HepG2 (cell line): Measurements from ENCODE around the gene CFAP73. TPM values are rescaled to one million over a fixed set of nuclear protein-coding genes. Genes with fewer than 3 reads are reported as not detected.

ENCODE experiments used
- GPN1 ChIP-seq: sonication (generic); formaldehyde crosslinking; IDR thresholded peaks from 2 replicates; pipeline ENCODE4 v1.5.1; 2020; ENCODE audit warnings: missing genetic modification reagents, borderline replicate concordance
- IRF2 ChIP-seq: IDR thresholded peaks from 2 replicates; pipeline ENCODE4 v1.6.1; 2018; ENCODE audit warnings: missing genetic modification reagents, missing compliant biosample characterization
- MXD3 ChIP-seq: IDR thresholded peaks from 2 replicates; pipeline ENCODE4 v1.6.1; 2016; ENCODE audit warnings: mild to moderate bottlenecking, missing biosample characterization, missing genetic modification reagents
- NR1H2 ChIP-seq: sonication (generic); formaldehyde crosslinking; IDR thresholded peaks from 2 replicates; pipeline ENCODE4 v1.8.1; 2022; ENCODE audit warnings: low read depth, missing genetic modification reagents, borderline replicate concordance
- PTBP1 ChIP-seq: fragments of 200-400 bp; formaldehyde crosslinking; IDR thresholded peaks from 2 replicates; pipeline ENCODE4 v1.6.1; 2018; ENCODE audit warnings: low read length, low read depth; ENCODE audit not compliant: poor library complexity, severe bottlenecking
- ZNF124 ChIP-seq: sonication (generic); formaldehyde crosslinking; IDR thresholded peaks from 2 replicates; pipeline ENCODE4 v1.4.0; 2020; ENCODE audit warnings: missing genetic modification reagents
- polyA plus RNA-seq, 8 experiments: library from polyadenylated mRNA; depleted of rRNA in 3 of 8; stranded (reverse) in 7 of 8; unstranded in 1 of 8; fragments of >200 nt; fragmentation: Illumina TruSeq in 4 of 8; extraction: Trizol in 4 of 8; gene quantifications; 2 replicates each; pipeline versions ENCODE4 v1.2.1 to v1.2.3, GENCODE V29; 2011 to 2016; ENCODE audit warnings: low read depth in 4 of 8, missing spikeins in 1 of 8, mixed read lengths in 1 of 8; ENCODE audit not compliant: insufficient read depth in 1 of 8
- total RNA-seq, 5 experiments: library from RNA; depleted of rRNA; stranded (reverse); fragments of >200 nt; fragmentation: Illumina TruSeq; extraction: Trizol; gene quantifications; 2 replicates each; pipeline ENCODE4 v1.2.3, GENCODE V29; 2016; ENCODE audit warnings: low read depth in 1 of 5
- TF ChIP-seq, protein P1 (sequence below): sonication (generic); formaldehyde crosslinking; IDR thresholded peaks from 2 replicates; pipeline ENCODE4 v1.5.0; 2020; ENCODE audit warnings: mild to moderate bottlenecking, missing genetic modification reagents
- TF ChIP-seq, protein P2 (sequence below): IDR thresholded peaks from 2 replicates; pipeline ENCODE4 v1.6.1; 2016; ENCODE audit warnings: missing compliant biosample characterization, missing genetic modification reagents, borderline replicate concordance
- TF ChIP-seq, protein P3 (sequence below): sonication (generic); formaldehyde crosslinking; IDR thresholded peaks from 2 replicates; pipeline ENCODE4 v1.4.0; 2020; ENCODE audit warnings: low read depth, mild to moderate bottlenecking, missing genetic modification reagents
- TF ChIP-seq, protein P4 (sequence below): sonication (generic); formaldehyde crosslinking; conservative IDR thresholded peaks from 2 replicates; pipeline ENCODE4 v1.4.0; 2020; ENCODE audit warnings: mild to moderate bottlenecking, missing genetic modification reagents, moderate library complexity

CFAP73 gene
- total and polyA plus RNA-seq, 2 of the 13 experiments (the other 11 are each of a cell fraction or from before 2014, with no cell fraction given) = not detected

DNA sequence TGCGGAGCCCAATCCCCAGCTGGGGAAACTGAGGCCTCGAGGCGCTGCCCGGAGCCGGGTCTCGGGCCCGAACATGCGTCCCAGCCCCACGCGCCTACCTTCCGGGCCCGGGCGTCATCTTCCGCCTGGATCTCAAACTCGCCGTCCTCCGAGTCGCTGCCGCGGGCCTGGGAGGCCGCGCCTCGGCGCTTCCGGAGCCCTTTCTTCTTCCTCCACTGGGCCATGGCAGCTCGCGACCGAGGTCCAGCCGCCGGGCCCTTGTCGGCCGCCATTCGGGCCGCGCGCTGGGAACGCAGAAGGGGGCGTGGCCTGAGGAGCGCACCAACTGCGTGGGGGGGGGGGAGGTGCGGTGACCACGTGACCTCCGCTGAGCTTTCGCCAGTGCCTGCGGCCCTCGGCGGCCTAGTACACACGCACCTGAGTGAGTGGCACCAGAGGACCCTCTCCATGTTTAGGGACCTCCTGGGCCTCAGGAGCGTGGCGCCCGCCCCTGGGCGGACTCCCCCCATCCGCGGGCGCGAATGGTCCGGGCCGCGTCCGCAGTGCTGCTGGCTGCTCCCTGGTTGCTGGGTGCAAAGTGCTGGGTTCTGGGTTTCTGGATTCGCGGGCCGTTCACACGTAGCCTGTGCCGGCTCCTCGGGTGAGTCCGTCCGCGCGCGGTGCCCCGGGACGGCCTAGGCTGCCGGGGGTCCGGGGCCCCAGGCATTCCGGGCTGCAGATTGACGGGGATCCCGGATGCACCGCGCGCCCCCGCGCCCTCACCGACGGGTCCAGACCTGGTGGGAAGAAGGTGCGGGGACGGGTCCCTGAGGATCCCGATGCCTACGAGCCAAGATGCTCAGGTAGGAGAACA, 35.9 kb downstream of the CFAP73 start, which contains the start of the genes DDX54 and RITA1 (continued):
- TF ChIP-seq, protein P1, sequence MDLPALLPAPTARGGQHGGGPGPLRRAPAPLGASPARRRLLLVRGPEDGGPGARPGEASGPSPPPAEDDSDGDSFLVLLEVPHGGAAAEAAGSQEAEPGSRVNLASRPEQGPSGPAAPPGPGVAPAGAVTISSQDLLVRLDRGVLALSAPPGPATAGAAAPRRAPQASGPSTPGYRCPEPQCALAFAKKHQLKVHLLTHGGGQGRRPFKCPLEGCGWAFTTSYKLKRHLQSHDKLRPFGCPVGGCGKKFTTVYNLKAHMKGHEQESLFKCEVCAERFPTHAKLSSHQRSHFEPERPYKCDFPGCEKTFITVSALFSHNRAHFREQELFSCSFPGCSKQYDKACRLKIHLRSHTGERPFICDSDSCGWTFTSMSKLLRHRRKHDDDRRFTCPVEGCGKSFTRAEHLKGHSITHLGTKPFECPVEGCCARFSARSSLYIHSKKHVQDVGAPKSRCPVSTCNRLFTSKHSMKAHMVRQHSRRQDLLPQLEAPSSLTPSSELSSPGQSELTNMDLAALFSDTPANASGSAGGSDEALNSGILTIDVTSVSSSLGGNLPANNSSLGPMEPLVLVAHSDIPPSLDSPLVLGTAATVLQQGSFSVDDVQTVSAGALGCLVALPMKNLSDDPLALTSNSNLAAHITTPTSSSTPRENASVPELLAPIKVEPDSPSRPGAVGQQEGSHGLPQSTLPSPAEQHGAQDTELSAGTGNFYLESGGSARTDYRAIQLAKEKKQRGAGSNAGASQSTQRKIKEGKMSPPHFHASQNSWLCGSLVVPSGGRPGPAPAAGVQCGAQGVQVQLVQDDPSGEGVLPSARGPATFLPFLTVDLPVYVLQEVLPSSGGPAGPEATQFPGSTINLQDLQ (CRISPR knock-in tag) = peak; percentile 89
- TF ChIP-seq NR1H2 (CRISPR knock-in tag) (no peak), GPN1 (CRISPR knock-in tag) (0 out of 2 replicates have a peak, but pooled peaks have one; percentile 88), MXD3 (CRISPR knock-in tag) (no peak; the same call in none of the 2 replicates), ZNF124 (CRISPR knock-in tag) (no peak), PTBP1 (peak; percentile 17), IRF2 (no peak; the same call in 1 of the 2 replicates)
- TF ChIP-seq, protein P2, sequence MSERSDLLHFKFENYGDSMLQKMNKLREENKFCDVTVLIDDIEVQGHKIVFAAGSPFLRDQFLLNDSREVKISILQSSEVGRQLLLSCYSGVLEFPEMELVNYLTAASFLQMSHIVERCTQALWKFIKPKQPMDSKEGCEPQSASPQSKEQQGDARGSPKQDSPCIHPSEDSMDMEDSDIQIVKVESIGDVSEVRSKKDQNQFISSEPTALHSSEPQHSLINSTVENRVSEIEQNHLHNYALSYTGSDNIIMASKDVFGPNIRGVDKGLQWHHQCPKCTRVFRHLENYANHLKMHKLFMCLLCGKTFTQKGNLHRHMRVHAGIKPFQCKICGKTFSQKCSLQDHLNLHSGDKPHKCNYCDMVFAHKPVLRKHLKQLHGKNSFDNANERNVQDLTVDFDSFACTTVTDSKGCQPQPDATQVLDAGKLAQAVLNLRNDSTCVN (CRISPR knock-in tag) = peak; percentile 74; the same call in 1 of the 2 replicates
- TF ChIP-seq, protein P3, sequence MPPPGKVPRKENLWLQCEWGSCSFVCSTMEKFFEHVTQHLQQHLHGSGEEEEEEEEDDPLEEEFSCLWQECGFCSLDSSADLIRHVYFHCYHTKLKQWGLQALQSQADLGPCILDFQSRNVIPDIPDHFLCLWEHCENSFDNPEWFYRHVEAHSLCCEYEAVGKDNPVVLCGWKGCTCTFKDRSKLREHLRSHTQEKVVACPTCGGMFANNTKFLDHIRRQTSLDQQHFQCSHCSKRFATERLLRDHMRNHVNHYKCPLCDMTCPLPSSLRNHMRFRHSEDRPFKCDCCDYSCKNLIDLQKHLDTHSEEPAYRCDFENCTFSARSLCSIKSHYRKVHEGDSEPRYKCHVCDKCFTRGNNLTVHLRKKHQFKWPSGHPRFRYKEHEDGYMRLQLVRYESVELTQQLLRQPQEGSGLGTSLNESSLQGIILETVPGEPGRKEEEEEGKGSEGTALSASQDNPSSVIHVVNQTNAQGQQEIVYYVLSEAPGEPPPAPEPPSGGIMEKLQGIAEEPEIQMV (CRISPR knock-in tag) = peak; percentile 90
- TF ChIP-seq, protein P4, sequence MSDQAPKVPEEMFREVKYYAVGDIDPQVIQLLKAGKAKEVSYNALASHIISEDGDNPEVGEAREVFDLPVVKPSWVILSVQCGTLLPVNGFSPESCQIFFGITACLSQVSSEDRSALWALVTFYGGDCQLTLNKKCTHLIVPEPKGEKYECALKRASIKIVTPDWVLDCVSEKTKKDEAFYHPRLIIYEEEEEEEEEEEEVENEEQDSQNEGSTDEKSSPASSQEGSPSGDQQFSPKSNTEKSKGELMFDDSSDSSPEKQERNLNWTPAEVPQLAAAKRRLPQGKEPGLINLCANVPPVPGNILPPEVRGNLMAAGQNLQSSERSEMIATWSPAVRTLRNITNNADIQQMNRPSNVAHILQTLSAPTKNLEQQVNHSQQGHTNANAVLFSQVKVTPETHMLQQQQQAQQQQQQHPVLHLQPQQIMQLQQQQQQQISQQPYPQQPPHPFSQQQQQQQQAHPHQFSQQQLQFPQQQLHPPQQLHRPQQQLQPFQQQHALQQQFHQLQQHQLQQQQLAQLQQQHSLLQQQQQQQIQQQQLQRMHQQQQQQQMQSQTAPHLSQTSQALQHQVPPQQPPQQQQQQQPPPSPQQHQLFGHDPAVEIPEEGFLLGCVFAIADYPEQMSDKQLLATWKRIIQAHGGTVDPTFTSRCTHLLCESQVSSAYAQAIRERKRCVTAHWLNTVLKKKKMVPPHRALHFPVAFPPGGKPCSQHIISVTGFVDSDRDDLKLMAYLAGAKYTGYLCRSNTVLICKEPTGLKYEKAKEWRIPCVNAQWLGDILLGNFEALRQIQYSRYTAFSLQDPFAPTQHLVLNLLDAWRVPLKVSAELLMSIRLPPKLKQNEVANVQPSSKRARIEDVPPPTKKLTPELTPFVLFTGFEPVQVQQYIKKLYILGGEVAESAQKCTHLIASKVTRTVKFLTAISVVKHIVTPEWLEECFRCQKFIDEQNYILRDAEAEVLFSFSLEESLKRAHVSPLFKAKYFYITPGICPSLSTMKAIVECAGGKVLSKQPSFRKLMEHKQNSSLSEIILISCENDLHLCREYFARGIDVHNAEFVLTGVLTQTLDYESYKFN (CRISPR knock-in tag) = peak; percentile 73
- TF ChIP-seq, all 625 proteins: peak for 299
